CD4-positive, alpha-beta T cell (primary cell): ENCODE results near the gene CORO1C. TPM values are rescaled to one million over a fixed set of nuclear protein-coding genes. Genes with fewer than 3 reads are reported as not detected.

ENCODE experiments used
- ATAC-seq: fragments of 200-7000 bp; cut with Tn5 transposase; one replicate; pipeline ENCODE4 v1.10.0; 2022; ENCODE audit warnings: mild to moderate bottlenecking; ENCODE audit not compliant: poor library complexity
- CTCF ChIA-PET: fragments of 350-600 bp; sonication (Branson Sonifier 250); formaldehyde crosslinking; loops from one replicate; lab custom pipeline; 2021; ENCODE audit warnings: antibody characterized with exemption, inconsistent platforms; lab: Charles Lee
- POLR2A ChIA-PET: fragments of 350-600 bp; sonication (Branson Sonifier 250); formaldehyde crosslinking; loops from one replicate; lab custom pipeline; 2021; ENCODE audit warnings: antibody characterized with exemption, inconsistent platforms; lab: Charles Lee
- DNase-seq, 14 experiments: peaks; one replicate each; pipeline ENCODE4 v3.0.0-alpha.2; 2013 to 2020; ENCODE audit warnings: mixed read lengths in 2 of 14
- H3K27ac ChIP-seq, 2 donors: one replicate each; pipeline versions ENCODE4 v1.5.1 to v1.7.0; 2013; ENCODE audit warnings: low read length in 2 of 2, low read depth in 1 of 2, mild to moderate bottlenecking in 1 of 2
- H3K27me3 ChIP-seq, 2 experiments: 1 replicate in 1 of 2; 2 replicates in 1 of 2; pipeline versions ENCODE4 v1.6.1 to v1.7.0; 2013; ENCODE audit warnings: low read length in 2 of 2, control low read depth in 1 of 2, mild to moderate bottlenecking in 1 of 2, moderate library complexity in 1 of 2; ENCODE audit not compliant: insufficient read depth in 2 of 2, control insufficient read depth in 1 of 2
- H3K36me3 ChIP-seq: one replicate; pipeline ENCODE4 v1.6.1; 2013; ENCODE audit warnings: low read length, control low read depth; ENCODE audit not compliant: insufficient read depth
- H3K4me1 ChIP-seq: one replicate; pipeline ENCODE4 v1.6.1; 2013; ENCODE audit warnings: low read length, control low read depth; ENCODE audit not compliant: insufficient read depth
- H3K4me3 ChIP-seq: one replicate; pipeline ENCODE4 v1.5.1; 2013; ENCODE audit warnings: mild to moderate bottlenecking, low read length, moderate library complexity
- H3K9me3 ChIP-seq, 2 experiments: 1 replicate in 1 of 2; 2 replicates in 1 of 2; pipeline versions ENCODE4 v1.6.1 to v1.7.0; 2013; ENCODE audit warnings: low read length in 2 of 2, mild to moderate bottlenecking in 2 of 2, control low read depth in 1 of 2, moderate library complexity in 1 of 2; ENCODE audit not compliant: control insufficient read depth in 1 of 2, insufficient read depth in 1 of 2
- H3K27ac Mint-ChIP-seq: one replicate; pipeline ENCODE4 v1.8.0; 2020; ENCODE audit warnings: mixed read lengths
- H3K27me3 Mint-ChIP-seq: one replicate; pipeline ENCODE4 v1.8.0; 2021; ENCODE audit warnings: mixed read lengths
- H3K36me3 Mint-ChIP-seq: one replicate; pipeline ENCODE4 v1.8.0; 2021; ENCODE audit warnings: low read depth, mixed read lengths
- H3K4me1 Mint-ChIP-seq: one replicate; pipeline ENCODE4 v1.8.0; 2021; ENCODE audit warnings: low read depth, mixed read lengths
- H3K4me3 Mint-ChIP-seq: one replicate; pipeline ENCODE4 v1.8.0; 2020; ENCODE audit warnings: mild to moderate bottlenecking, mixed read lengths
- H3K9me3 Mint-ChIP-seq: one replicate; pipeline ENCODE4 v1.8.0; 2020; ENCODE audit warnings: mixed read lengths
- CTCF ChIP-seq: fragments of 200-600 bp; IDR thresholded peaks from one replicate; pipeline ENCODE4 v1.8.0; 2022; ENCODE audit warnings: antibody characterized with exemption, mild to moderate bottlenecking
- intact Hi-C, 2 experiments: fragments of 100-400 bp; cut with DNase I in 1 of 2; cut with micrococcal nuclease in 1 of 2; formaldehyde crosslinking; loops; one replicate each; pipeline versions ENCODE4 v1.15.1 to v1.9.0; 2023 to 2025; cut with DNase I, micrococcal nuclease
- total RNA-seq, 174 experiments: library from RNA in 2 of 174; stranded (reverse) in 2 of 174; gene quantifications; one replicate each; pipeline ENCODE4 v1.2.3 and lab custom pipeline; 2021 to 2026

The CORO1C gene
- total RNA-seq, 2 experiments from 2014 or later: 6.7 to 7.4 TPM

- intact Hi-C loops: loop anchor here in 1 of 2 experiments (5.0 kb wide), 2 partner anchors 37 to 63 kb away; partner anchors contain the start of genes CORO1C and SELPLG
- H3K27ac Mint-ChIP-seq: no peak overlapping the region
- peaks cover 53% of the 10 kb centered on the region for H3K4me1 Mint-ChIP-seq
- ChIA-PET CTCF (interaction anchor here (1.1 to 2.9 kb wide), 4 partner anchors 9 to 398 kb away, joined by 3 to 6 read pairs (median 4); partner anchors contain the start of gene ALKBH2), POLR2A (interaction anchor here (1.1 to 1.5 kb wide), 3 partner anchors 9 to 15 kb away, joined by 3 to 4 read pairs (median 3); no protein-coding TSS in a partner anchor)
- peak in 1 of 14 experiments; percentile 40 for DNase-seq
- no peak overlapping the region for H3K4me3 ChIP-seq
- no peaks in the 10 kb centered on the region for H3K9me3 ChIP-seq
- peaks cover 25% of the 10 kb centered on the region for H3K4me1 ChIP-seq
- H3K9me3 Mint-ChIP-seq: no peaks in the 10 kb centered on the region
- ATAC-seq: no peak
- H3K27ac ChIP-seq: no peak overlapping the region
- peaks cover 3% of the 10 kb centered on the region for H3K36me3 ChIP-seq
- no peaks in the 10 kb centered on the region for H3K27me3 Mint-ChIP-seq
- no peaks in the 10 kb centered on the region for H3K27me3 ChIP-seq
- H3K36me3 Mint-ChIP-seq: no peaks in the 10 kb centered on the region
- no peak overlapping the region for H3K4me3 Mint-ChIP-seq
- TF ChIP-seq CTCF: no peak
Measured at GRCh38 chr12:108694812-108695278, 36.5 kb downstream of the CORO1C start.

GRCh38 chr12:108693751-108694150 is 37.6 kb downstream of the CORO1C start:
- Histone ChIP-seq H3K4me1 (peaks cover 36% of the 10 kb centered on the region), H3K27ac (no peak overlapping the region), H3K36me3 (peaks cover under 1% of the 10 kb centered on the region), H3K4me3 (no peak overlapping the region), H3K27me3 (no peaks in the 10 kb centered on the region), H3K9me3 (no peaks in the 10 kb centered on the region)
- DNase-seq (no peak), ATAC-seq (no peak)
- intact Hi-C loops: loop anchor here in 1 of 2 experiments (5.0 kb wide), 2 partner anchors 39 to 61 kb away; partner anchors contain the start of genes CORO1C and SELPLG
- ChIA-PET CTCF (interaction anchor here (1.1 to 2.9 kb wide), 2 partner anchors 8 to 399 kb away, joined by 3 to 6 read pairs; partner anchors contain the start of gene ALKBH2), POLR2A (interaction anchor here (1.4 kb wide), 1 partner anchor 8 kb away, joined by 3 read pairs; no protein-coding TSS in a partner anchor)
- Mint-ChIP-seq H3K36me3 (no peaks in the 10 kb centered on the region), H3K4me3 (peak overlapping the region; percentile 2), H3K27me3 (no peaks in the 10 kb centered on the region), H3K27ac (peak overlapping the region; percentile 51), H3K9me3 (no peaks in the 10 kb centered on the region), H3K4me1 (peaks cover 63% of the 10 kb centered on the region)
- no peak for TF ChIP-seq CTCF

GRCh38 chr12:108693186-108693730 is 38.1 kb downstream of the CORO1C start:
- Mint-ChIP-seq H3K27me3 (no peaks in the 10 kb centered on the region), H3K36me3 (no peaks in the 10 kb centered on the region), H3K27ac (peak overlapping the region; percentile 51), H3K4me1 (peaks cover 63% of the 10 kb centered on the region), H3K4me3 (peak overlapping the region; percentile 2), H3K9me3 (no peaks in the 10 kb centered on the region)
- H3K27me3 ChIP-seq: no peaks in the 10 kb centered on the region
- DNase-seq: no peak
- ATAC-seq: no peak
- H3K4me1 ChIP-seq: peaks cover 41% of the 10 kb centered on the region
- no peak overlapping the region for H3K27ac ChIP-seq
- no peaks in the 10 kb centered on the region for H3K36me3 ChIP-seq
- TF ChIP-seq CTCF: no peak
- no peaks in the 10 kb centered on the region for H3K9me3 ChIP-seq
- ChIA-PET POLR2A (interaction anchor here (1.4 kb wide), 1 partner anchor 9 kb away, joined by 3 read pairs; no protein-coding TSS in a partner anchor), CTCF (interaction anchor here (1.5 to 2.2 kb wide), 2 partner anchors 75 to 110 kb away, joined by 3 to 7 read pairs; no protein-coding TSS in a partner anchor)
- intact Hi-C loops: loop anchor here in 1 of 2 experiments (5.0 kb wide), 2 partner anchors 39 to 61 kb away; partner anchors contain the start of genes CORO1C and SELPLG
- H3K4me3 ChIP-seq: no peak overlapping the region
